ENCODE results near the gene CBX8.

Gene CBX8

DNA sequence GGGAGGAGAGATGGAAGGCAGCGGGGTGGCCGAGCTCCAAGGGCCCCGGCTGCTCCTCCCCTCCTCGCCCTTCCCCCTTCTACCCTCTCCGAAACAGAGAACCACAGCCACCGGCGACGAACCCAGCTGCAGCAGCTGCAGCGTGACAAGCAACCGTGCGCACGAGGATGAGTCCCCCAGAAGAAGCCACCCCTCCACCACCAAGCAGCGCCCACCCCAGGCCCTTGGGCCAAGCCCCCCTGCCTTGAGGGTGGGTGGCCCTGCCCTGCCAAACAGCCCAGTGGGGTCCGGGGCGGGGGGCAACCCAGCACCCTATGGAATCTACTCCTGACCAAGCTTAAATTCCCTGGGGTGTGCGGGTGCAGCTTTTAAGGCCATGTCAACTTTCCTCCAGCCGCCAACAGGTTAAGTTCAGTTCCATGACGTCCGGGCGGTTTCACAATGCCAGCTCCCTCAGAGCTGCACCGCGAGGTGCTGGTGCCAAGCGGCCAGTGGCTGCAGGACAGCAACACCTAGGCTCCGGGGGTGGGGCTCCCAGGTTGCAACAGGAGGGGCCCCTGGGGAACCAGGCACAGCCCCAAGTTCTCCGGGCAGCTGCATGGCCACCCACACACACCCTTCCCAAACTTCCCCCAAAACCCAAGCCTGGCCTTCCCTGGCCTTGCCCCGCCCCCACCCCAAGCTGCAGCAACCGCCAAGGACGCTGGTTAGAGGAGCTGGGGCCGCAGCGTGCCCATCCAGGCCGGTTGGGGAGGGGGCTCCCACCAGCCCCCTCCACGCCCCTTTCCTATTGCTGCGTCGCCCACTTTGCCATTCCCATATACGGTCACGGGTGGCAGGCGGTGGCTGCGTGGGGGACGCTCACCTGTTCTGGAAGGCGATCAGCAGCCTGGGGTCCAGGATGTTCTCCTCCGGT lies 40.4 kb upstream of the CBX8 start:
- Histone ChIP-seq H3K36me3 (ENCODE audit: insufficient read depth, low read length) (peaks cover 49% of the 10 kb centered on the region), H3K9ac (ENCODE audit: insufficient read length) (peak overlapping the region; percentile 75), H3K4me3 (peak overlapping the region; percentile 87), H3K27ac (peak overlapping the region; percentile 29; the same call in 1 of the 2 replicates), H3K9me3 (ENCODE audit: low read depth, low read length) (no peaks in the 10 kb centered on the region)
- no peak for DNase-seq (ENCODE audit: low read depth, low spot score)
- TF ChIP-seq FOXP2 (optimal IDR thresholded peaks at IDR 0.05; ENCODE audit: control extremely low read depth, extremely low read length, insufficient read depth) (no peak), EZH2 (IDR thresholded peaks at IDR 0.05) (no peak), POLR2AphosphoS5 (IDR thresholded peaks at IDR 0.05; ENCODE audit: borderline replicate concordance, low read depth, low read length) (no peak)

- TF ChIP-seq EZH2 (IDR thresholded peaks at IDR 0.05) (no peak), FOXP2 (optimal IDR thresholded peaks at IDR 0.05; ENCODE audit: control extremely low read depth, extremely low read length, insufficient read depth) (no peak)
- no peak for DNase-seq (ENCODE audit: low read depth, low spot score)
- peaks cover 49% of the 10 kb centered on the region for H3K36me3 ChIP-seq (ENCODE audit: insufficient read depth, low read length)
- H3K4me3 ChIP-seq, result peak overlapping the region; percentile 87
- H3K9me3 ChIP-seq (ENCODE audit: low read depth, low read length), result no peaks in the 10 kb centered on the region
- peak overlapping the region; percentile 29; the same call in 1 of the 2 replicates for H3K27ac ChIP-seq
- peak overlapping the region; percentile 75 for H3K9ac ChIP-seq (ENCODE audit: insufficient read length)
Observed at GRCh38 chr17:79836510-79836971, 39.7 kb upstream of the CBX8 start.

GRCh38 chr17:79835953-79836509 lies 39.2 kb upstream of the CBX8 start:
- no peak overlapping the region for H3K9ac ChIP-seq (ENCODE audit: insufficient read length)
- H3K27ac ChIP-seq, result peak overlapping the region; percentile 29; the same call in 1 of the 2 replicates
- peaks cover 49% of the 10 kb centered on the region for H3K36me3 ChIP-seq (ENCODE audit: insufficient read depth, low read length)
- peak overlapping the region; percentile 87 for H3K4me3 ChIP-seq
- DNase-seq (ENCODE audit: low read depth, low spot score), result no peak
- TF ChIP-seq POLR2AphosphoS5 (IDR thresholded peaks at IDR 0.05; ENCODE audit: borderline replicate concordance, low read depth, low read length) (0 out of 2 replicates have a peak, but pooled peaks have one; percentile 34), EZH2 (IDR thresholded peaks at IDR 0.05) (no peak)
- no peaks in the 10 kb centered on the region for H3K9me3 ChIP-seq (ENCODE audit: low read depth, low read length)

GRCh38 chr17:79835470-79835899 lies 38.6 kb upstream of the CBX8 start:
- Histone ChIP-seq H3K9me3 (ENCODE audit: low read depth, low read length) (no peaks in the 10 kb centered on the region), H3K9ac (ENCODE audit: insufficient read length) (no peak overlapping the region), H3K4me3 (no peak overlapping the region), H3K27ac (no peak overlapping the region), H3K36me3 (ENCODE audit: insufficient read depth, low read length) (peaks cover 49% of the 10 kb centered on the region)
- DNase-seq (ENCODE audit: low read depth, low spot score), result no peak
- no peak for TF ChIP-seq EZH2 (IDR thresholded peaks at IDR 0.05)
- TF ChIP-seq POLR2AphosphoS5 (IDR thresholded peaks at IDR 0.05; ENCODE audit: borderline replicate concordance, low read depth, low read length), result no peak
- TF ChIP-seq FOXP2 (optimal IDR thresholded peaks at IDR 0.05; ENCODE audit: control extremely low read depth, extremely low read length, insufficient read depth), result no peak

- H3K4me3 ChIP-seq, result no peak overlapping the region
- no peak for TF ChIP-seq FOXP2 (optimal IDR thresholded peaks at IDR 0.05; ENCODE audit: control extremely low read depth, extremely low read length, insufficient read depth)
- TF ChIP-seq EZH2 (IDR thresholded peaks at IDR 0.05), result no peak
- no peak; the same call in 1 of the 2 replicates for TF ChIP-seq POLR2AphosphoS5 (IDR thresholded peaks at IDR 0.05; ENCODE audit: borderline replicate concordance, low read depth, low read length)
- H3K27ac ChIP-seq, result no peak overlapping the region
- H3K36me3 ChIP-seq (ENCODE audit: insufficient read depth, low read length), result peaks cover 49% of the 10 kb centered on the region
- H3K9me3 ChIP-seq (ENCODE audit: low read depth, low read length), result no peaks in the 10 kb centered on the region
- no peak overlapping the region for H3K9ac ChIP-seq (ENCODE audit: insufficient read length)
- no peak for DNase-seq (ENCODE audit: low read depth, low spot score)
Observed at GRCh38 chr17:79834565-79835469, 37.9 kb upstream of the CBX8 start.

GRCh38 chr17:79833744-79834564 lies 37.1 kb upstream of the CBX8 start:
- Histone ChIP-seq H3K9me3 (ENCODE audit: low read depth, low read length) (no peaks in the 10 kb centered on the region), H3K9ac (ENCODE audit: insufficient read length) (no peak overlapping the region), H3K27ac (no peak overlapping the region), H3K4me3 (peak overlapping the region; percentile 45), H3K36me3 (ENCODE audit: insufficient read depth, low read length) (peaks cover 49% of the 10 kb centered on the region)
- TF ChIP-seq EZH2 (IDR thresholded peaks at IDR 0.05) (no peak), FOXP2 (optimal IDR thresholded peaks at IDR 0.05; ENCODE audit: control extremely low read depth, extremely low read length, insufficient read depth) (no peak), POLR2AphosphoS5 (IDR thresholded peaks at IDR 0.05; ENCODE audit: borderline replicate concordance, low read depth, low read length) (no peak; the same call in 1 of the 2 replicates)
- DNase-seq (ENCODE audit: low read depth, low spot score), result no peak

DNA sequence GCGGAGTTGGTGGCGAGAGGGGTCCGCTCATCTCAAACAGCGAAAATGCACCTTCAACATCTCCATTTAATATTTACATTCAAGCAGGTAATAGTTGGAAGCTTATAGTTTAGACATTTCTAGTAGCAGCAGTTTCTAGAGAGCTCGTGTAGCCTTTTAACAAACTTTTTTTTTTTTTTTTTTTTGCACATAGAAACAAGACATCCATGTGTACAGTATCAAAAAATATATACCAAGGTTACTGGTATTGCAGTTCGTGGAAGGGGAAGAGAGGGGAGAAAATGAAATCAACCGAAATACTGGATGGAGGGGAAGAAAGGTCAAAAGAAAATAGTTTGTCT lies 36.2 kb upstream of the CBX8 start:
- DNase-seq (ENCODE audit: low read depth, low spot score), result no peak
- no peaks in the 10 kb centered on the region for H3K9me3 ChIP-seq (ENCODE audit: low read depth, low read length)
- H3K27ac ChIP-seq, result peak overlapping the region; percentile 20; the same call in 1 of the 2 replicates
- peaks cover 46% of the 10 kb centered on the region for H3K36me3 ChIP-seq (ENCODE audit: insufficient read depth, low read length)
- H3K4me3 ChIP-seq, result peak overlapping the region; percentile 67
- no peak overlapping the region for H3K9ac ChIP-seq (ENCODE audit: insufficient read length)
- TF ChIP-seq EZH2 (IDR thresholded peaks at IDR 0.05), result no peak
- no peak for TF ChIP-seq FOXP2 (optimal IDR thresholded peaks at IDR 0.05; ENCODE audit: control extremely low read depth, extremely low read length, insufficient read depth)
- TF ChIP-seq POLR2AphosphoS5 (IDR thresholded peaks at IDR 0.05; ENCODE audit: borderline replicate concordance, low read depth, low read length), result no peak

All from SK-N-MC (cell line).